Inflammatory macrophage treated with lipopolysaccharide for 4 hours (primary cell): ENCODE measurements around the gene COPA.

ENCODE experiments used
- DNase-seq: peaks from one replicate; pipeline ENCODE4 v3.0.0-alpha.2; 2020

The COPA gene

DNA sequence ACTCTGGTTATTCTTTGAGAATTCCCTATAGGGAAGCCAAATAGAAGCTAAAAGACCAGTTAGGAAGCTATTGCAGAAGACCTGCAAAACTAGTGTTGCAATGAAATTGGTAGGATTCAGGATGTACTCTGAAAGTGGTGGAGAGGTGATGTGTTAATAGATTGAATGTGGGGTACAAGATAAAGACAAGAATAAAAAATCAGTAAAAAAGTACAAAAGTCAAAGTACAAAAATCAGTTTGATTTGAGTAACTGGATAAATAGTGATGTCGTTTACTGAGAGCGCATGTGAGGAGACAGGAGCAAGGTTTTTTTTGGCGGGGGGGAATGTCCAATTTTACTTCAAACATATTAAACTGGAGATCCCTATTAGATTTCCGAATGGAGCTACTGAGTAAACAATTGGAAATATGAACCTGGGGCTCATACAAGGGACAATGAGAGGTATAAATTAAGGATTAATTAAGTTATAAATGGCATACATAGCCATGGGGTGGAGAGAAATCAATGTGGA is 78.2 kb downstream of the COPA start:
- DNase-seq = no peak

DNA sequence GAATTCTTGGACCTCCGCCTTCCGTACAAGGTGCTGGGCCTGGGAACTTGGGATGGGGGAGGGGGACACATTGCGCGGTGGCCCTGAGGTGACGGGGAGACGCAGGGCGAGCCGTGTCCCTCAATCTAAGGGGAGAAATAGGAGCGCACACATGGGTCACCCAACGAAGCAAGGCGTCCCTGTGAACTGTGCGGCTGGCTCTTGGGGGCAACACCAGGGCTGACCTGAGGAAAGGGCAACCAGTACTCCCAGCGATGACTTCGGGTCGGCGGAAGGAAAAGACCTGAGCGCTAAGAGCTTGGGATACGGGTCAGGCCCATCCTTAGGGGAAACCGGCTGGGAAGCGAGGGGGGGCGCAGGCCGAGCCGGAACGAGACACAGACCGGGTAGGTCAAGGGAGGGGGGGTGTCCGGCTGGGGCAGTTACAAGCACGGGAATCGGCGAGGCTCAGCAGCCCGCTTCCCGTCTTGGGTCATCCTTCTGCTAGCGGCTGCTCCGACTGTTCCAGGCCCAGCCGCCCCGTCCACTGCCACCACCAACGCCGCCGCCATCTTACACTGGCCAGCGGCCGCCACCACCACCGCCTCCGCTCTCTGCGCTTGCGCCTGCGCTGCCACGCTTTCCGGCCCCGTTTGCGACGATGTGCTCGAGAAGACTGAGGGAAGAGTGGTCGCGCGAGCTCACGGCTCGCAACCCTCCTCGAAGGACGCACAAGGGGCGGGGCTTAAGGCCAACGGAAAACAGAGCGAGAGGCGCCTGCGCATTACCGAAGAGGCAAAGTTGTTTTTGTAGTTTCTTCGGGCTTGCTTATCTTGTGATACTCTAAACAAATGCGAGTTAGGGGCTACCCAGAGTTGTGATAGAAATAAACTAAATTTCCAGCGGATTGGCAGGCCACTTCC is 80.9 kb downstream of the COPA start, which contains the start of gene DCAF8:
Gene DCAF8, minus strand, starts transcription at position 657 of the 902 bp plus-strand sequence. CDS start 18,541 bp downstream, outside the sequence.
- peak; percentile 99 for DNase-seq

DNA sequence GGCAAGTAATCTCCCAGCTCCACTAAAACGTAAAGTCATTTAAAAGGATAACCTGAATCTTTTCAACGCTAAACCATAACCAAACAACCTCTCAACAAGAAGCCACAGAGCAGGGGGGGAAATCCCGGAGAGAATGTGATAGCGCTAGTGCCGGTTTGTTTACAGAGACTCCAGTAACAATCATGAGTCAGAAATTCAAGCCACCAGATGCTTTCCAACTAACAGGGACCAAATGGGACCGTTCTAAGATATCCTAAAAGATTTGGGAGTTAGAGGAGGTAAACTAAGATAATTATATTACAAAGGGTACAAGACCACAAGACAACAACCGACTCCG is 81.5 kb downstream of the COPA start:
- peak; percentile 79 for DNase-seq

DNA sequence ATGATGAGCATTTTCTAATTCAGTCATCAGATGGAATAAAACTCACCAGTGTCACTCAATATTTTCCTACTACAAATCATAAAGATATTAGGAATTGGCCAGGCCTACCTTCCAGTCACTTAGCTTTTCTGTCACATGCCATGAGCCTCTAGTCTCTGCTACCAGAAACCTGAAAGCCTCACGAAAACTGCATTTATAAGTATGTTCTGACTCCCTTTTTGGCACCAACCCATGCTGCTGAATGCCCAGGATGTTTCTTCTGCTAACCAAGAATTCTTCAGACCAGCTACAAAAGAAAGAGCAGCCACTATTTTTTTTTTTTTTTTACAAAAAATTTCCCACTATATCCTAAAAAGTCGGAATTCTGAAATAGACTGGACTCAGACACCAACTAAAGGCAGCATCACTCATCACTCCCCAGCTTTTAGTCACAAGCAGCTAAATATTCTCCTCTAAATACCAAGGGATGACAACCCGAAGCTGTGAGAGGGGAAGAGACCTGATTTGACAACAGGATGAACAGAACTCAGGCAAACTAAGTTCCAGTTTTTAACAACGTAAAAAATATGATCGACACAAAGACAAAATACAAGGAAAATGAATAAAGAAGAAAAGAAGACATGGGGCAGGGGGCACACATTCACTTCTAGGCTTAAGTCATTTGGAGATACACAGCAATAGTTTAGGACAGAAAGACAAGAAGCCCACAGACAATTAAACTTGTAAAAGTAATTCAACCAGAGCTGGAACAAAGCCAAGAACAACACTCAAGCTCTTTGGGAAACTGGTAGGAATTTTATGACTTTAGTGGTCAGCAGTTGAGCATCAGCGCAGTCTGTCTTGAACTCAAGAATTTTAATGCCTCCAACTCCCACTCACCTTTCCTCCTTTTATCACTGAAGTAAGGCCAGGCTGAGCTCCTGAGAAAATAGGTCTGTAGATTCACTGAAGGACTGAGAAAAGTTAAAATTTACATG is 82.4 kb downstream of the COPA start:
- peak; percentile 6 for DNase-seq

DNA sequence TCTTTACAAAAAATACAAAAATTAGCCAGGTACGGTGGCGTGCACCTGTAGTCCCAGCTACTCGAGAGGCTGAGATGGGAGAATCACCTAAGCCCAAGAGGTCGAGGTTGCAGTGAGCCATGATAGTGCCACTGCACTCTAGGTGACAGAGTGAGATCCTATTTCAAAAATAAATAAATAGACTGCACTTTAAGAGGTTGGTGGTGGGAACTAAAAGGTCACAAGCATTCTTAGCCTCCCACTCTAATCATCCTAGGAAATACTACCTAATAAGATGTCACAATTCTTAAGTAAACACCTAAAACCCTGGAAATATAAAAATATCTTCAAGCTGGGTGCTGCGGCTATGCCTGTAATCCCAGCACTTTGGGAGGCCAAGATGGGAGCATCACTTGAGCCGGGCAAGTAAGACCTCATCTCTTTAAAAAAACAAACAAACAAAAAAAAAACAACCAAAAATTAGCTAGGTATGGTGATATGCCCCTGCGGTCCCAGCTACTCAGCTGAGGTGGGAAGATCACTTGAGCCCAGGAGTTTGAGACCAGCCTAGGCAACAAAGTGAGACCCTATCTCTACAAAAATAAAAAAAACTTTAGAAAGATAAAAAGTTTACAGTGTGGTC is 84.8 kb downstream of the COPA start:
- no peak for DNase-seq

DNA sequence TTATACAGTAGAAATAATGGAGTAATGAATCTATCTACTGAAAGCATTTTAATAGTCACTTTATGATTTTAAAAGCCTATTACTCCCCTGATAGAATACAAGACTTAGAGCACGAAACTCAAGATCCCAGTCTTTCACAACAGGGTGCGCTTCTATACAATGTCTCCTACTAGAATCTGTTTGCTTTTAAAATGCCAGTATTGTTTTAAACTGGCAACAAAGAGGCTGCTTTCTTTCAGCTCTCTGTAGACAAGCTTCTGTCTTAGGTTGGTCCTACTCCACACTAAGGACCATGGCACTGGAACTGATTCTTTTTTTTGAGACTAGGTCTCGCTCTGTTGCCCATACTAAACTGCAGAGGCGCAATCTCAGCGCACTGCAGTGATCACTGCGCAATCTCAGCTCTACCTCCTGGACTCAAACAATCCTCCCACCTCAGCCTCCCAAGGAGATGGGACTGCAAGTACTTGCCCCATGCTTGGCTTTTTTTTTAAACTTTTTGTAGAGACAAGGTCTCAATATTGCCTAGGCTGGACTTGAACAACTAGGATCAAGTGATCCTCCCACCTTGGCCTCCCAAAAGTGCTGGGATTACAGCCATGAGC is 85.5 kb downstream of the COPA start:
- DNase-seq = no peak

DNA sequence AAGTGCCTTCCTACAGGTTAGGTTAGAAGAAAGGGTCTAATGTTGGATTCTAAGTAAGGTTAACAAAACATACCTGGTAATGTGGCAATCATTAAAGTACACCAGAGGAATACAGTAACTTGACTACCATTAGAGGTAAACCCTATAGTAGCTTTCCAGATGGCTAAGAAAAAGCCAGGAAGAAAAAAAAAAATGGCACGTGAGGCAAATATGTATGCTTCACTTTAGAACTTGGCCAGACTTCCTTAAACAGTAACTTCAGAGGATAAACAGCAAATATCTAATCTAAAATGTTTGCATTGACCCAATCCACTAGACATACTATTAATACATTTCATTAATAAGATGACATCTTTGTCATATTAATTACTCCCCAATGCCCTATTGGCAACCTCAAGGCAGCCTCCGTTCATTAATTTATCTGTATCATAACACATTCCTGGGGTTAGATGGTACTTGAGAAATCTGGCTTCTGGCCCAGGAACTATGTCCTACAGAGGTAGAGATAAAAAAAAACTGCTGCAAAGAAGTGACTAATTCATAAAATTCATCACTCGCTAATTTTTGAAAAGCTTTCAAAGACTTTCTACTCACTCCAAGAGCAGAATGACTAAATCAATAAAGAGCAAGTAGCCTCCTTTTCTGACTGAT is 86.5 kb downstream of the COPA start:
- no peak for DNase-seq

DNA sequence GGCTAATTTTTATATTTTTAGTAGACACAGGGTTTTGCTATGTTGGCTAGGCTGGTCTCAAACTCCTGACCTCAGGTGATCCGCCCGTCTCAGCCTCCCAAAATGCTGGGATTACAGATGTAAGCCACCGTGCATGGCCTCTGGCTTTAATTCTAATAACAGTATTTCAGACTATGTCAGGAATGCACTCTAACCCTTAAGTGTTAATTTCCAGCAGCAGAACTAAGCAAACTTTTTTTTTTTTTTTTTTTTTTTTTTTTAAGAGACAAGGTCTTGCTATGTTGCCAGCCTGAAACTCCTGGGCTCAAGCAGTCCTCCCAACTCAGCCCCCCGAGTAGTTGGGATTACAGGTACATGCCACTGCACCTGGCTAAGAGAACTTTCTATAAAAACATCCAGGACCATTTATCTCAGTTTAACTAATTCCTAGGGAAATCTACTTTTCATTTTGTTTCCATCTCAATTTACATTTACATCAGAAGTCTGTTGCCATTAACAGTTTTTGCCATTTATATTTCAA is 87.2 kb downstream of the COPA start:
- no peak for DNase-seq

DNA sequence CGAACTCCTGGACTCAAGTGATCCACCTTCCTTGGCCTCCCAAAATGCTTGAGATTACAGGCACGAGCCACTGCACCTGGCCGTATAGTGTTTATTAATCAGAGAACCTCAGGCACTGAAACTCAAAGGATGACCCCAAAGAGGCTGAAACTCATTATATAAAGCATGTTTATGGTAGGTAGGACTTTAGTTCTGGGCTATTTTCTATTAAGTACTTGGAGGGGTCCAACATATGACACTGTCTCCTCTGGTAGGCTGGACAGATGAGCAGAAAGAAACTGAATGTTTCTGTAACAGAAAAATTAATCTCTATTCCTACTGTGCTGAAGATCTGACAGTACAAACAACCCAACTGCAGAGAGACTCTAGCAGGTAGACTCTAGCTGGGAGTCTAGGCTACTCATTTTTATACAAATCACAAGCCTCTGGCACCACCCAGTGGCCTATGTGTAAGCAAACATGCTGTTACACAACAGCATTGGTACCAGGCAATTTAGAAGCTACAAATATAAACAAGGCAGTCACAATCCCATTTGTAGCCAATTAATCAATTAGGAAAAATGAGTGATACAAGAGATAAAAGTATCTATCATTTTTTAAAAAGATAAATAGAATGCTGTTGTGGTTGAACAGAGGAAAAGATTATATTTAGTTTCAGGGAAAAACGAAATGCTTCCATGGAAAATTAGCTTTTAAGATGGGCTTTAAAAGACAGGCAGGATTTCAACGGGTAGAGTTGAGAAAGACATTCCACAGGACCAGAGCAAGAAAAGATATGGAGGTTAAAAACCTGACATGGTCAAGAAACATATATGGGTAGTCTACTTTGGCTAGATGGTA is 91.1 kb downstream of the COPA start:
- DNase-seq = peak; percentile 79

DNA sequence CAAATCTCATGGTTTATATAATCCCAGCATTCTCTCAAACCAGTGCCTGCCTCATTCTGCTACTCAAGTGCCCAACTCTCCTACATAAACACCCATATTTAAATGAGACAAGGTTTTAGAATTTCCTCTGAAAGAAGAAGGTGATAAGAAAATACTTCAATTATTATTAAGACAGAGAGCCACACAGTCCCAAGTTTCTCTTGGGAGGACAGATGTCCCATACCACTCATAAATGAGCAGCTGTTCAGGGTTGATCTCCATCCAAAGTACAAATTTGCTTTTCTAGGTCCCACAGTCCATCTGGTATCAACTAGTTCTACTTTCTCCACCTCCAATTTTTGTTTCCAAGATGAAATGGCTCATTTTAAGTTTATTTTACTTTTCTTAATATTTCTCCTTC is 92.0 kb downstream of the COPA start:
- DNase-seq = no peak

DNA sequence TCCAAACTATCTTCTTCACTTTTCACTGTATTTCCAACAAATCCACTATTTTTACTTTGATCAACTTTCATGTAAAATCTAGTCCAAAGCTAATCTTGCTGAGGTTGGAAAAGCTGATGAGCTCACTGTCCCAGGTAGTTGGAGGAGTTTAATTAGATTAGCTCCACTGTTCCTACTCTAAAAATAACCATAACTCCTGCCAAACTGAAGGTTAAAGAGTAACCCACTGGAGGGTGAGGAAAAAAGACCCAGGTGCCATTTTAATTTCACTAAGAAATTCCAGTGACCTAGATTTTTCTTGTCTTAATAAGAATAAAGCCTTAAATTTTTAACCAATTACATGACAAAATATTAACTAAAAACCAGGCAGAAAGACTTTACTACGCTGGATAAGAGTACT is 96.0 kb downstream of the COPA start:
- DNase-seq = no peak

DNA sequence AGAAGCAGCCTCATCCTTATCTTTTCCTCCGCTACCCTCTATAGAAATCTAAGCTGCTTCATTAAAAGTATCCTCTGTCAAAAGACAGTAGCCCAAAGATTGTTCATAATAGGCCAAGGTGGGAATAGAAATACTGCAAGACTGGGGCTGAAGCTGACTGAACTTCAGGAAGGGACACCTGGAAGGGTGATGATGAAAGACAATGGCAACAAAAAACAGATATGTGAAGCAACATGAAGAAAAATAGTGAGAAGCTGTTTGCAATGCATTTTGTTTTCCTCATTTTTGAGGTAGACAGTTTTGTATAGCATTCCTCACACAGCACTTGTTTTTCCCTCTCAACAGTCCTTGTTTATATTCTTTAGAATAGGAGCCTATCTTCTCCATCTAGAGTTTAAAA is 97.6 kb downstream of the COPA start:
- no peak for DNase-seq

DNA sequence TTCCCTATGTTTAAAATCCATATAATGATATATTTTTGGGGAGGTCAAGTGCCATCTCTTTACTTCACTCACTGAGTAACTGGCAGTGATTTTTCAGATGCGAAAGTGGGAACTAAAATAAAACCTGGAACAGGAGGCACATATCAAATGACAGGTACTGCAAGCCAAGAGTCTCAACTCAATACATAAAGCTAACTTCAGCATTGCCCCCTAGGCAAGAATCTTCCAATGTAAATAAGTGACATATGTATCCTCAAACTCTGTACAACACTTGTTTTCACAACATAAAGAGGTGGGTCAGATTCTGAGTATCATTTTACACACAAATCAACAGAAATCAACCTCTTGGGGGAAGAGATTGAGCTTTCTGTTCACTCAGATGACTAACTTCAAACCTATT is 98.8 kb downstream of the COPA start:
- DNase-seq = no peak

DNA sequence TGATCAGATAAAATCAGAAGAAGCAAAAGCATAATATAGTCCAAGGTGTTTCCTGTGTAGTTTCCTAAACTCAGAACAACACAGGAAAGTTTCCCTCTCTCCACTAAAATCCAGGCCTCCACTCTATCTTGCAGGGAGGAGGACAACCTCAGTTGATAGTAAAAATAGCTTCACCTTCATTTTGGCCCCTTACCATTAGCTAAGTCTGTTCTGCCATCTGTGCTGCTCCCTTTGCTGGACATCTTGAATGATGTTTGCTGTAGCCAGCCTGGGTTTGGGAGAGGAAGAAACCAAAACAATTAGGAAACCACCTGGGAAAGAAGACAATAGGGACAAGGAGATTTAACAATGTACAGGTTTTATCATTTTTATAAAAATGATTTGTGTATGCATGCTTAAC is 99.3 kb downstream of the COPA start:
- no peak for DNase-seq

DNA sequence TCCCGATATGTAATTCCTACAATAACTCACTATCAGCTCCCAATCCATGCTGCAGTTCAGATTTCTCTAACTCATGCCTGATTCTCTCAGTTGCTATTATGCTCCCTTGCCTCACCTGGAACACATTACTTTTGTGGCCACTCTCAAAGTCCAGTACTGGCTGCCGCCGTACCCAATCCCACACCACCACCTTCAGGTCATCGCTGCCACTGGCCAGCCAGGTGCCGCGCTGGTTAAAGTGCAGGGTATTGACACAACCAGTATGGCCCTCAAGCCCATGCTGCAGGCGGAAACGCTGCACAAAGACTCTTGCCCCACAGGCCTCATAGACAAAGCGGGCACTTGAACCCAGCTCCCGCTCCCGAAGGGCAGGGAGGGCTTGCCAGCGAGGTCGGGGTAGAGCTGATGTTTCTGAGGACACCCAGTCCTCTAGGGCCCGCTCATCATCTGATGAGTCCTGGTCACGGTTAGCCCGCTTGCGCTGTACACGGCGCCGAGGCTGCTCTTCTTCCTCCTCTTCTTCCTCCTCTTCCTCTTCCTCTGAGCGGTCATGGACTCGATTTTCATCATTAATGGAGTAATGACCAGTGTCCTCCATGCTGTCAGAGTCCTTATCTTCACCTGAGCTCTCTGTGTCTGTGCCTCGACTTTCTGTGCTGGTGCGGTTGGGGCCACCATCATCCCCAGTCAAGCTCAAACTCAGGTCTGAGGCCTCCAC is 103.3 kb downstream of the COPA start:
- DNase-seq = no peak
